ENCODE data around the gene BRD4.

- TF ChIP-seq TEAD4 (IDR thresholded peaks at IDR 0.05) (no peak), TAF1 (IDR thresholded peaks at IDR 0.05; ENCODE audit: low read depth) (no peak), REST (IDR thresholded peaks at IDR 0.05; ENCODE audit: low read depth) (no peak), RAD21 (IDR thresholded peaks at IDR 0.05; ENCODE audit: low read depth) (no peak), ZBTB7A (IDR thresholded peaks at IDR 0.05; ENCODE audit: low read depth) (no peak)
Measured at GRCh38 chr19:15296841-15297415, 35.4 kb downstream of the BRD4 start.
